NCI-H460 (cell line): ENCODE results near the gene LYRM2. TPM values are rescaled to one million over a fixed set of nuclear protein-coding genes. Genes with fewer than 3 reads are reported as not detected.
"Not testable (repeated sequence)": the region's sequence is repeated elsewhere in the genome, so short reads cannot be mapped to it uniquely, and the experiment has no call there.

Source experiments
- DNase-seq: peaks from one replicate; pipeline ENCODE4 v3.0.0-alpha.2; 2016; ENCODE audit warnings: low read depth; ENCODE audit errors: extremely low read depth
- total RNA-seq: library from RNA; depleted of rRNA; stranded (reverse); fragments of >200 nt; shearing (Covaris generic); gene quantifications from 2 replicates; pipeline ENCODE4 v1.2.3, GENCODE V29; 2014

LYRM2 gene
- total RNA-seq, 1 experiment from 2014 or later, result 20.1 TPM

DNA sequence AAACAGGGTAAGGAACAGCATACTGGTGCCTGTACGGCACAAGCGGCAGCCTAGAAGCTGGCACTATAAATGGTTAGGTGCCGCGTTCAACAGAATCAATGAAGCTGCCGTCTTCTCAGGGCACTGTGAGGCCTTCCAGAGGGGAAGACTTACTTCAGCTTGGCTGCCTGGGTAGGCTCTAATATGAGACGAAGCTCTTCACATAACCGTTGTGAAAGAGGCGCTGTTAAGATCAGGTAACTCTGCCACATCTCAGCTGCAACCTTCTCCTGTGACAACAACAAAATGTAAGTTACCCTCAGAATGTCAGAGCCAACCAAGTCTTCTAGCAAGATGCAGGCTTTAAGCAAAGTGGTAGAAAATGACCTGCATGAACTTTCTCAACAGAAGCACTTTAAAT is 12.0 kb upstream of the LYRM2 start:
- no peak for DNase-seq

DNA sequence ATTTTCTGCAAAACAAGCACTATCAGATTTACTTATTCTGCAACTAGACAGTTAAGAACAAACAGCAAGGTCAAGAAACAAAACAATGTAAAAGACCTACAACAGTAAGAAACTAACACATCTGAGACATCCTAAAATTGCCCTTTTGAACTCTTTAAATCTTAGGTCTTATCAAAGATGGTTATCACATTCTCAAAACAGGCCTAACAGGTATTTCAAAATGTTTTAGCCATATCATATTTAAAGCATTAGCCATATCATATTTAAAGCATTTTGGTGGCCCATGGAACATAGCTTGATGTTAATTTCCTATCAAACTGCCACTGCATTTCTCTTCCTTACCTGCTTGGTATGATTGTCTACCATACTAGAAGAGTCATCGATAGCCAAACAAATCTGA is 11.1 kb upstream of the LYRM2 start:
- no peak for DNase-seq

DNA sequence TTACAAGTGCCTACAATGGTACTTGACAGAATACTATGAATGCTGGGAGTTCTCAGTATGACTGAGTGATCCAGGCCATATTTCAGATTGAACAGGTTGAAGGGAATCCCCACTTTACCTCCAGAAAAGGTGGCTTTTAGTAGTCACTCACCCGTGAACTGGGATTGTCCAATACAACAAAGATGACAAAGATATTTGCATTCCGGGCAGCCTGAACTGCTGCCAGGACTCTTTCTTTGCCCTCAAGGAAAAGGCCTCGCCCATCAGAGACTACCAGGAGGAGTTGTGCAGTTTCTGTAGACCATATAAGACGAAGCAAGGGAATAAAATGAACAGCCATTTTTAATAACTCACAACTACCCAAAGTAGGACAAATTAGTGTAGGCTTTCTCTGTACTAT is 6.3 kb upstream of the LYRM2 start:
- DNase-seq, result no peak

DNA sequence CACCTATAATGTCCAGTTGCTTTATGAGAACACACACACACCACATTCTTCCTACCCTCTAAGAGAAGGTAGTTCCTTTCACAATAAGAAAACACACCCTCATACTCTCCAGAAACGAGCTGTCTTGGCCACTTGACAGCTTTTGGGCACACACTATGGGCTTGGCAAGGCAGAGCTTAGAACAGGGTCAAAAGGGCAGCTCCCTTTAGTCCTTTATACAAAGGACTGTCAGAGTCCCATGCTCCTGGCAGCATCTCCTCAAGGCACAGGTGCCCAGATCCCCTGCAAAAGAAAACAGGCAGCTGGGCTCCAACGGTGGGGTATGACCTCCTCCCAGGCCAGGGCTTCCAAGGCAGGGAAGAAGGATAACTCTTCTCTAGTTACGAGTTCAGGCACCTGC is 4.9 kb upstream of the LYRM2 start:
- DNase-seq, result no peak

DNA sequence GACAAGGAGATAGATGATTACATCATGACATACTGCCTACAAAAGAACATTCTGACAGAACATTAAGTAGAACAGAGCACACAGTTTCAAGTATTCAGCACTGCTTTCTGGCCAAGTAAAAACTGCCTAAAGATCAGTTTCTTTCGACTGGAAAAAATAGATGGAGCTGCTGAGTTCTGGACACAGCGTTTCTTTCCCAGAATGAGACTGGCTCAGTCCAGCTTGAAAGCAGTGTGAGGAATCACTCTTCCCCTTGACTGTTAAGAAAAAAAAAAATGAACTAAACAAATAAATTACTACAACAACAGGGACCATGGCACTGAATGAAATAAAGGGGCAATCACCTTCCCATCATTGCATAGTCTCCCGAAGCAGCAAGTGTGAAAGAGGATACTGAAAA is 4.4 kb upstream of the LYRM2 start:
- DNase-seq, result no peak

DNA sequence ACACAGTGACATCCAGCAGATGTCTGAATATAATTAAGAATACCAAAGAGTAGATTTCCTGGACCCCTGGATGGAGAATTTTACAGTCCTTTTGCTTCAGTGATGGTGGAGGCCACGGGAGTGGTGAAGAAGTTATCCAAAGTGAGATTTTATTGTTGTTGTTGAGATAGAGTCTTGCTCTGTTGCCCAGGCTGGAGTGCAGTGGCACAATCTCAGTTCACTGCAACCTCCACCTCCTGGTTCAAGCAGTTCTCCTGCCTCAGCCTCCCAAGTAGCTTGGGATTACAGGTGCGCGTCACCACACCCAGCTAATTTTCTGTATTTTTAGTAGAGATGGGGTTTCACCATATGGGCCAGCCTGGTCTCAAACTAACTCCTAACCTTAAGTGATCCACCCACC is 3.0 kb upstream of the LYRM2 start:
- DNase-seq, result not testable (repeated sequence)

DNA sequence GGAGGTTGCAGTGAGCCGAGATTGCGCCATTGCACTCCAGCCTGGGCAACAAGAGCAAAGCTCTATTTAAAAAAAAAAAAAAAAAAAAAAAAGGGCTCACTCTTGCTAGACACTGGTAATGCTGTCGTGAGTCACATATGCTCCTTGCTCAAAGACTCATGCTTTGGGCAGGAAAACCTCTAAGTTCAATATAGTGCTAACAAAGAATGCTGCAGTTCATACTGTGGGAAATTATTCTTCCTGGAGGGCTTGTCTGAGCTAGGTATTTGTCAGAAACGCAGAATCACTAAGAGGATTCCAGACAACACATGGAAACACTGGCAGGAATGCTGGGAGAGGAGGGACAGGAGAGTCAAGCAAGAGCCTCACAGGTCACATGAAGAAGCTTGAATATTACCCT is 2.3 kb upstream of the LYRM2 start:
- DNase-seq, result no peak

DNA sequence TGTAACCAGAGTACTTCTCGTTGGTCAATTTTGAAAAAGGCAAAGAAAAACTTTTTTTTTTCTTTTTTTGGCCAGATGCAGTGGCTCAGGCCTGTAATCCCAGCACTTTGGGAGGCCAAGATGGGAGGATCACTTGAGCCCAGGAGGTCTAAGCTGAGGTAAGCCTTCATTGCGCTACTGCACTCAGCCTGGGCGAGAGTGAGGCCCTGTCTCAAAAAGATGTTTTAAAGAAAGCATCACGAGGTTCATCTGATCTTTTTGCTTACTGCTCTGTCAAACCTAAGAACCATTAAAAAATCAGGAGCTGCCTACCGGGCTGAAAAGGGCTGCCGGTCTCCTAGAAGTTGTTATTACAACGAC is 607 bp downstream of the LYRM2 start:
- no peak for DNase-seq

DNA sequence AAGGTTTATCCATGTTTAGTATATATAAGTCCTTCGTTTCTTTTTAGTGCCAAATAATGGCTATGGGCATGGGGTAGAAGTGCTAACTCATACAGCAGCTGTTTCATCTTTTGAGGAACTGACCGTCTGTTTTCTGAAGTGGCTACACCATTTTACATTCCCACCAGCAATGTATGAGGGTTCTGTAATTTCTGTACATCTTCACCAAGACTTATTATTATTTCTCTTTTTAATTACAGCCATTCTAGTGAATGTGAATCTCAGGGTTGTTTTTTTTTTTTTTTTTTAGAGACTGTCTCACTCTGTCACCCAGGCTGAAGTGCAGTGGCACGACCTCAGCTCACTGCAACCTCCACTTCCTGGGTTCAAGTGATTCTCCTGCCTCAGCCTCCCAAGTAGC is 2.1 kb downstream of the LYRM2 start:
- not testable (repeated sequence) for DNase-seq

DNA sequence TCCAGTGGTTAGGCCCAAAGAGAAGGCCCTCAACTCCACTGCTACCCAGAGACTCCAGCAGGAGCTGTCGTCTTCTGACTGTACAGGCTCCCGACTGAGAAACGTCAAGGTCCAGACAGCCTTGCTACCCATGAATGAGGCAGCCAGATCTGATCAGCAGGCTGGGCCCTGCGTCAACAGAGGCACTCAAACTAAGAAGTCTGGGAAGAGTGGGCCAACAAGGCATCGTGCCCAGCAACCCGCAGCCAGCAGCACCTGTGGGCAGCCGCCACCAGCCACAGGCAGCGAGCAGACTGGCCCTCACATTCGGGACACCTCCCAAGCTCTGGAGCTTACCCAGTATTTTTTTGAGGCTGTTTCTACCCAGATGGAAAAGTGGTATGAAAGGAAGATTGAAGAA is 8.1 kb downstream of the LYRM2 start:
- no peak for DNase-seq

DNA sequence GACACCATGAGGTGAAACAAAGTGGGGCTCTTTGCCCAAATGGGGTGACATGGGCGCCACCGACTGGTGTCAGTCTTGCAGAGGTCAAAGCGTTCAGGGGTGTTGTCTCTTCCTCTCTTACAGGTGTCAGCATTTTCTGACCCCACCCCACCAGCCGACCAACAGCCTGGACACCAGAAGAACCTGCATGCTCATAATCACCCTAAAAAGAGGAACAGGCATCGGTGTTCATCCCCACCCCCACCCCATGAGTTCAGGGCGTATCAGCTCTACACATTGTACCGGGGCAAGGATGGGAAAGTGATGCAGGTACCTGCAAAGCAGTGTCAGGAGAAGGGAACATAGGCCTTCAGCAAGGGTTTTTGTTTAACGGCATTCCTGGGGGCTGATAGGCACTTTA is 14.8 kb downstream of the LYRM2 start:
- DNase-seq, result no peak

DNA sequence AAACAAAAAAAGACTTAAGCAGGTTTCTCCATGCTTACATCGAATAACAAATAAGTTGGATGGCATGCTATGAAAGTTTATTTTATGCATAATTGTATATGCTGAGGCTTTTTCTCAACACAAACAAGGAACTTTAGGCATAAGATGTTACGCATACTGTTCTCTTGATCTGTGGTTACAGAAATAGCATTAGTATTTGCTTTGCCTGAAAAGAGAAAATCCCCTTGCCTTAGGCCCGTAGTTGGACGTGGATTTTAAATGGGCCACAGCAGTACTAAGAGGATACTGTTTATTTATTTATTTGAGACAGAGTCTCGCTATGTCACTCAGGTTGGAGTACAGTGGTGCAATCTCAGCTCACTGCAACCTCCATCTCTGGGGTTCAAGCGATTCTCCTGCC is 19.0 kb downstream of the LYRM2 start:
- DNase-seq, result no peak

DNA sequence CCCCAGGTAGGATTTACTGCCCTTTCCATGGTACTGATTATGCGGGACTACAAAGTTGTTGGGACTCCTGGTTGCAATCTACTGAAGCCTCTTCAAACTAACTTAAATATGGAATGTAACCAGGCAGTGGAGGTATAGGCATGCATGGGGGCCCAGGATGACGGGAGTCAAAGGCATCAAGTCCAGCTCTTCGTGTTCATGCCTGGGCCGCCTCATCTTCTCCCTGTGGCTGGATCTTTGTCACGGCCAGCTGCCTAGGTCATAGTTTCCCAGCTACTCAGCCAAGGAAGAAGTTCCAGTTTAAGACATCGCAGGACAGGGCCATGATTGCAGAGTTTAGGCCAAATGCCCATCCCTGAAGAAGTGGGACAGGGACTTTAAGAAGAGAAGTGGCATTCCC is 20.5 kb downstream of the LYRM2 start:
- DNase-seq, result no peak

DNA sequence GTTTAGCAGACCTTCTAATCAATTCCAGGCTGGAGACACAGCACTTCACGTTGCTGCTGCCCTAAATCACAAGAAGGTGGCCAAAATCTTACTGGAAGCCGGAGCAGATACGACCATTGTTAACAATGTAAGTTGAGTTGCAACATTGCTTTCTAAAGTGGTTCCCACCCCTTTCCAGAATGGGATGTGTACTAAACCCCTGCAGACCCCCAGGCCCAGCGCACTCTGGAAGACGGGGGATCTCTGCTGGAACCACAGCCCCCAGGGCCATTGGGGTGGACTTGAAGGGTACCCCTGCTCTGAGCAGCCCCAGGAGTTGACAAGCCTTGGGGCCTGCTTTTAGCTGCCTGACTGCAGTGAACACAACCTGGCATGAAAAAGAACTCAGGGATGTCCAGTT is 22.0 kb downstream of the LYRM2 start:
- DNase-seq, result no peak

DNA sequence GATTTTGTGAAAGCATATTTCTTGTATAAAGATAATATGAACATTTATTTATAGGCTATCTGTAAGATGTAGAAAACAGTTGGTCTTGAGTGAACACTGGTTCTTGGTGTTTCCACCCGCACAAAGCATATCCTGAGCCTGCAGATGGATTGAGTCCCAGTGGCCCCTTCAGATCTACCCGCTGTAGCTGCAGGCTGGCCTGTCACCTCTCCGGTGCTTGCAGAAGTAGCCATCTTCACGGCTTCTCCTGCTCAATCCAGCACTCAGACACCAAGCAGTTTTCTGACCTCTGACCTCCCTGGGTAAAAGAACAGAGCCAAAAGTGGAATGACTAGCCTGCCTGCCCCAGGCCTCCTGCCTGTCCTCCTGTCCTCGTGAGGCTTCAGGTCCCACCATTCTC is 22.7 kb downstream of the LYRM2 start:
- no peak for DNase-seq

DNA sequence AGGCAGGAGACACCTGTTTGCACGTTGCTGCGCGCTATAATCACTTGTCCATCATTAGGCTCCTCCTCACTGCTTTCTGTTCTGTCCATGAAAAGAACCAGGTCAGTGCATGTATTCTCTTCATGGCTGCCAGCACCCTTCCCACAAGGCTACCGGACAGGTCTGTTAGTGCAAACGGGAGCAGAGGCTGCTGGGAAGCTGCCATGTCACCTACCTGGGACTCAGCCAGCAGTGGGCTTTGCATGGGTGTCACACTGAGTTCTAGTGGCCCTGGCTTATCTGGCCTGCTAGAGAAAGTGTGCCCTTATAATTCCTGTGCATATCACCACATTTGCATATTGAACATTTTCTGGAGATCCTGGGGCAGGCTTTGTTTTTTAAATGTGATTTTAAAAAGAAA is 24.8 kb downstream of the LYRM2 start:
- DNase-seq, result no peak

DNA sequence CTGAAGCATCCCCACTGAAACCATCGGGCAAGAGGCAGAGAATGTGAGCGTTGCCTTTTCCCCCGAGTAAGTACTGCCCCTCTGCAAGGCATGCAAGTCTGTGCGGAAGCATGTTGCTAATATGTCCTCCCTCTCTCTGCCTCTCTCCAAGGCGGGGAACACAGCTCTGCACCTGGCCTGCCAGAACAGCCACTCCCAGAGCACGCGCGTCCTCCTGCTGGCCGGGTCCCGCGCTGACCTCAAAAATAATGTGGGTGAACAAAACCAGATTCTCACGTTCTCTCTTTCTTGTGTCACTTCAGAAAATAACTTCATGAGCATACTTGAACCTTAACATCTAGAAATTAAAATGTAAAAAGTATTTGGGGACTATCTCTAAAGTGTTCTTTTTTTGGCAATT is 26.4 kb downstream of the LYRM2 start:
- DNase-seq, result no peak

DNA sequence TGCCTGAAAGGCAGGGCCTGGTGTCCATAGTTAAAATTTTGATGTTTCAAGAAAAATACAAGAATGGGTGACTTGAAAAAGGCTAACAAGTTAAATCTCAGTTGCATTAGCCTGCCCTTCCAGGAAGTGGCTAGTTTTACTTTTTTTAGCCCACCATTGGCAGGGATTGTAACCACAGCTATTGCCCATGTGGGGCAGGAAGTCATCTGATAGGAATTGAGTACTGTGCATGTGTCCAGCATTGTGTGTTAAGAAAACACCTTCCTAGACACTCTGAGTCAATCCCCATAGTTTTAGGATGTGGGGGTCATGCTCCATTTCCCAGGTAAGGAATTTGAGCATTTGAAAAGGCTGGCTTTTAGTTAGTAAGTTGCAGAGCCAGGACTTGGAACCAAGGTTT is 26.9 kb downstream of the LYRM2 start:
- no peak for DNase-seq

DNA sequence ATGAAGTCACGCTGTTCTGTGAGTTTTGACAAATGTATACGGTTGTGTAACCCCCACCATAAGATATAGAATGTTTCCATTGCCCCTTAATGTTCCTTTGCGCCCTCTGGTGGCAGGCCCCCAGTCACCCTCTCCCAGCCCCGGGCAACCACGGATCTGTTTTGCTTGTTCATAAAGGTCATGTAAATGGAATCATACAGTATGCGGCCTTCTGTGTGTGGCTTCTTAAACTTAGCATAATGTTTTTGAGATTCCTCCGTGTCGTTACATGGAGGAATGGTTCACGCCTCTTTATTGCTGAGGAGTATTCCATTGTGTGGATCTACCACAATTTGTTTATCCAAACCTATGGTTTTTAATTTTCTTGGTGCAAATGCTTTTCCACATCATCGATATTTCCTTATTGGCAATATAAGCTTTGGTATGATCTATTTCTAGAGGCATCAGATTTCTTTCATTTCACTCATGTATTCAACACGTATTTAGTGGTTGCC is 28.4 kb downstream of the LYRM2 start:
- DNase-seq, result peak; percentile 46

DNA sequence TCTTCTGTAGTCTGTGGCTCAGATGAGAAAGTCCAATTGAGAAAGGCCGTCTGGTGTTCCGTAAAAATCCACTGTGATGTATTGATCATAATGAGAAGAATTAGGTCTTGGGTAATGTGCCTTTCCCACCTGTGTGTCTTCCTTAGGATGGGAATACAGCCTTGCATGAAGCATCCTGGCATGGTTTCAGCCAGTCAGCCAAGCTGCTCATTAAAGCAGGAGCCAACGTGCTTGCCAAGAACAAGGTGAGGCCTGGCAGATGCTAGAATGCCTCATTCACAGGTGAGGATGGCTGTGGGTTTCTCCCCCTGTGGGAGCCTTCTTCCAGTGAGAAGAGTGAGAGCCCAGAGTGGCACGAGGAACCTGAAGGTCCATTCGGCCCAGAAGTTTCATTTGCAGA is 32.7 kb downstream of the LYRM2 start:
- no peak for DNase-seq

DNA sequence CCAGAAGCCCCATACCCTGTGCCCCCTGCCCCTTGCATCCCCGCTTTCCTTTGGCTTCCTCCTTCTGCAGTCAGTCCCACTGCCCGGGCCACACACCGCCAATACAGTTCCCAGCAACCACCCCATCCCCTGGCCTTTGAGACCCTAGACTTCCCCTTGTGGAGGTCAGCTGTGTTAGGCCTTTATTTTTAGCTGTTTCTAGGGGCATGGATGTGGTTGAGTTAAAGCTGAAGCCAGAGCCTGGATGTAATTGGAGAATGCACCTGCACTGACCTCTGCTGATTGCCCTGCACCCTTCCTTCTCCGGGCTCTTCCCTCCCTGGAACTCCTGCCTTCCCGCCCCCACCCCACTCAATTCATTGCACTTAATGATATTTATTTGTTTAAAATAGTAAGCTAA is 33.9 kb downstream of the LYRM2 start:
- DNase-seq, result no peak

DNA sequence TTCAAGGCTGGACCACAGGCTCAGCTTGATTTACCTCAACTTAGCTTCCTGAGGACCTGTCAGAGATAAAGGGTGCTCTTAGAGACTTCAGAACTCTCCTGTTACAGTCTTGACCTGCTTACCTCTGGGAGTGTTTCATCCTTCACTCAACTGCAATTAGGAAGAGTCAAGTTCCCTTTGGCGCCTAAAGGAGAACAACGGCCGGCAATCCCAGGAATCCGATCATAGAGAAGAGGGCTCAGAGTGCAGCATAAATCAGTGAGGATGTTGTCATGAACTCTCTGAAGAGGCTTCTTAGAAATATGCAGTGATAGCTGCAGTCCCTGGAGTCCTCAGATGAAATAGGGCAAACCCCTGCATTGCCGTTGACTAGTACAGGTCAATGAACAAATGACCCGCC is 36.4 kb downstream of the LYRM2 start:
- no peak for DNase-seq

DNA sequence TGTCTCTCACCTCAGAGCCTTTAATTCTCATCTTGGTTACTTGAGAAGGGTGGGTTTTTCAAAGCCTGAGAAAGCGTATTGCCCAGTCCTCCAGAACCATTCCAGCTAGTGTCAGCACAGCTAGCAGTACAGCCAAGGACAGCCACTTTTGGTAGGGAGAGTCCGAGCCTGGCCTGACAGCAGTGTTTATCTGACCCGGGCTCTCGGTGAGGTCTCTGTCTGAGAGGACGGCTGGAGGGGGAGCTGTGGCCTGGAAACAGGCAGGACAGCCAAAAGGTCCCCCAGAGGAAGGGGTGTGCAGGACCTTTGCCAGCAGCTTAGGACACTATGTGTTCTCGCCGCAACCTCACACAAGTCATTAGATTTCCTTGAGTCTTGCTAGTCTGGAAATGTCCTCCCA is 38.8 kb downstream of the LYRM2 start:
- DNase-seq, result no peak

DNA sequence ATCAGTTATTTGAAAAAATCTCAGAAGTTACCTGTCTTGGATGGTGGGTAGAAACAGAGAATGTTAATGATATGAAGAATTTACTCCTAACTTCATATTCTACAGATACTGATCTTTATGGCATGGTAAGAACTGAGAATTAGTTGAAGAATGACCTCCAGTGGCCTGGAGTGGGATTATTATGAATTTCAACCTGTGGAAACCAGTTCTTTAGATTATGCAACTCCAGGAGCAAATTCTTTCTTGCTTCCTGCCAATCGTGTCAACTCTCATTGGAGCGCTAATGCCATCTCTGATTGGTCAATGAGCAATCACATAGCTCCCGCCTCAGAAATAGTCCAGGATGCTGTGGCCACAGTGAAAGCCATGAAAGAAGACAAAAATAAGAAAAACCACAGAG is 40.6 kb downstream of the LYRM2 start:
- DNase-seq, result peak; percentile 16
